HL-60/S4 (cell line): ENCODE measurements around the gene ASB16.

Source experiments
- in situ Hi-C: fragments of 300-500 bp; cut with MboI; formaldehyde crosslinking; loops from 2 replicates; pipeline ENCODE4 v1.14.3; 2022; ENCODE audit warnings: low sequenced_read_pairs

The ASB16 gene

GRCh38 chr17:44219108-44219615 lies 48.7 kb downstream of the ASB16 start:
- in situ Hi-C loops = loop anchor here (25.0 kb wide), 2 partner anchors 118 to 293 kb away; partner anchors contain the start of genes GPATCH8 and GRN

GRCh38 chr17:44219616-44220212 lies 49.2 kb downstream of the ASB16 start, which contains the start of gene UBTF:
Gene UBTF (minus strand): TSS chr17:44219675. CDS start chr17:44218229, 1,446 bp downstream.
- in situ Hi-C loops = loop anchor here (25.0 kb wide), 2 partner anchors 118 to 293 kb away; partner anchors contain the start of genes GPATCH8 and GRN

GRCh38 chr17:44220213-44221083 lies 49.9 kb downstream of the ASB16 start:
- in situ Hi-C loops = loop anchor here (25.0 kb wide), 2 partner anchors 117 to 292 kb away; partner anchors contain the start of genes GPATCH8 and GRN

- in situ Hi-C loops = loop anchor here (25.0 kb wide), 2 partner anchors 116 to 291 kb away; partner anchors contain the start of genes GPATCH8 and GRN
These were observed 50.8 kb downstream of the ASB16 start for GRCh38 chr17:44221084-44221861.

- in situ Hi-C loops = loop anchor here (25.0 kb wide), 2 partner anchors 116 to 291 kb away; partner anchors contain the start of genes GPATCH8 and GRN
These were observed 51.3 kb downstream of the ASB16 start for GRCh38 chr17:44221862-44222111.

- in situ Hi-C loops = loop anchor here (25.0 kb wide), 2 partner anchors 115 to 290 kb away; partner anchors contain the start of genes GPATCH8 and GRN
These were observed 51.8 kb downstream of the ASB16 start for GRCh38 chr17:44222112-44222869.

- in situ Hi-C loops = loop anchor here (25.0 kb wide), 2 partner anchors 114 to 289 kb away; partner anchors contain the start of genes GPATCH8 and GRN
These were observed 53.1 kb downstream of the ASB16 start for GRCh38 chr17:44223541-44224071.
